ENCODE measurements around the gene AGAP4.
"Not testable (repeated sequence)": the region's sequence is repeated elsewhere in the genome, so short reads cannot be mapped to it uniquely, and the experiment has no call there.

The AGAP4 gene

GRCh38 chr10:45811075-45811474 is 36.2 kb downstream of the AGAP4 start:
- TF ChIP-seq POLR2A (IDR thresholded peaks at IDR 0.05; ENCODE audit: low read length), result no peak
- TF ChIP-seq GATA1 (IDR thresholded peaks at IDR 0.05; ENCODE audit: low read depth, low read length), result no peak

GRCh38 chr10:45809837-45810236 is 37.5 kb downstream of the AGAP4 start:
- TF ChIP-seq GATA1 (IDR thresholded peaks at IDR 0.05; ENCODE audit: low read depth, low read length) (no peak), POLR2A (IDR thresholded peaks at IDR 0.05; ENCODE audit: low read length) (no peak)
- DNase-seq, result peak; percentile 37 to 55

More at GRCh38 chr10:45811075-45811474, 36.2 kb downstream of the AGAP4 start:
- DNase-seq, result no peak

GRCh38 chr10:45804996-45805395 is 42.3 kb downstream of the AGAP4 start:
- not testable (repeated sequence) for DNase-seq

DNA sequence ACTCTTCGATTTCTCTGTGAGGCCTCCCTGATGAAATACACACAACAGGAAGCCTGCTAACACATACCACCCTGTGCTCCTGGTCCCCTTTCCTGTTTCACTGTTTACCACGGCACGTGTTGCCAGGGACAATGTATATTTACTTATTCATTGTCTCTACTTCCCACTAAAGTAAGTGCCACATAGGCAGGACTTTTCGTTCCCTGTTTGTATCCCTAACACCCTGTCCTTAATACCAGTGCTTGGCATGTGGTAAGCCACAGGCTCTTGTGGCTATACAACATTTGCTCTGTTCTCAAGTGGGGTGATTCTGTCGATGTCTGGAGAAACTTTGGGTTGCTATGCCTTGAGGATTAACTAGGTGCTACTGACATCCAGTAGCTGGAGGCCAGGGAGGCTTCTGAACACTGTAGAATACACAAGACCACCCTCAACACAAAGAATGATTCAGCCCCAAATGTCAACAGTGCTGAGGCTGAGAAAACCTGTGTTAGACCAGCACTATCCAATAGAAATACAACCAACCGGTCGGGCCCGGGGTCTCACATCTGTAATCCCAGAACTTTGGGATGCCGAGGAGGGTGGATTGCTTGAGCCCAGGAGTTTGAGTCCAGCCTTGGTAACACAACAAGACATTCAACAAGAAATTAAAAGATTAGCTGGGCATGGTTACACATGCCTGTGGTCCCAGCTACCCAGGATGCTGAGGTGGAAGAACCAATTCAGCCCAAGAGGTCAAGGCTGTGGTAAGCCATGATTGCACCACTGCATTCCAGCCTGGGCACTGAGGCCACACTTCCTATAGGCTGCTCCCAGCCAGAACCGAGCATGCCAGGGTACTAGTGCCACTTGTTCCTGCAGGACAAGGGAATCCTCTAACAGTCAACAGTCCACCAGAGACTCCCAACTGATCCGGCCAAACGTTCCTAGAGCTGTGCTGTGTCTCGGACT is 44.0 kb downstream of the AGAP4 start:
- DNase-seq, result not testable (repeated sequence)

DNA sequence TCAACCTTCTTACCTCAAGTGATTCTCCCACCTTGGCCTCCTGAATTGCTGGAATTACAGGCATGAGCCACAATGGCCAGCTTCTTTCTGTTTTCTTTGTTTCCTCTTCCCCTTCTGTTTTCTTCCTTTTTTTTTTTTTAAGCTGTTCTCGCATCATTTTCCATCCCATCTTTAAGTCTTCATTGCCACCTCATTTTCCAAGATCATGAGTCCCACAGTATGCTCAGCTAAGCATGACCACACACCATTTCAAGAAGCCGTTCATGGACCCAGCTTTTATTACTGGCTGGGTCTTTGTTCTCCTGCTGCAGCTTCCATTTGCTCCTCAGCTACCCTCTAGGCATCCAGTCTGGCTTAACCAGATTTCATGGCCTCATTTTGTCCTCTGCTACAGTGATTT is 52.5 kb downstream of the AGAP4 start:
- not testable (repeated sequence) for DNase-seq

- not testable (repeated sequence) for DNase-seq
Observed at GRCh38 chr10:45790694-45791426, 56.4 kb downstream of the AGAP4 start.

- not testable (repeated sequence) for DNase-seq
Observed at GRCh38 chr10:45789991-45790390, 57.3 kb downstream of the AGAP4 start.

DNA sequence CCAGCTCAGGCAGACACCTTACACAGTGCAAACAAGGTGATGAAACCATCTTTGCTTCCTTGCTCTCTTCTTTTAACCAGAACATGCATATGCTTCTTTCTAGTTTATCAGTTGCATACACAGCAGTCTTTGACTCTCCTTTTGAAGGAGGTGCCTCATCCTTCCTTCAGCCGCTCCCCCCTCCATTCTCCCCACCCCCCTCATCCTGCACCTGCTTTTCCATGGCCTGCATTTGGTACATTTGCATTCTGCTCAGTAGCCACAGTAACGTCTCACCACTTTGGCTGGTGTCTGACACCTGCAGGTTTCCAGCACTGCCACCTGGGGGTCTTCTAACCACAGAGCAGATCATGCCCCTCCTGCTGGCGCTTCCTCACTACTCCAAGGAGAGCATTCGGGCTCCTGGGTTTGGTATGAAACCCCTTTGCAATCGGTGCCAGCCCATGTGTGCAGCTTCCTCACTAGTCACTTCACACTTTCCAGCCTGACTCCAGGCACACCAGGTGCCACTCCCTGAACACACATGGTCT is 60.0 kb downstream of the AGAP4 start:
- not testable (repeated sequence) for DNase-seq

GRCh38 chr10:45786217-45786616 is 61.1 kb downstream of the AGAP4 start:
- not testable (repeated sequence) for DNase-seq

Measured in erythroblast (primary cell).